Measurements from ENCODE around the gene ST7. TPM values are rescaled to one million over a fixed set of nuclear protein-coding genes. Genes with fewer than 3 reads are reported as not detected.
A peak's percentile ranks its signal among the peaks of the same experiment; 100 is the strongest.

ST7 gene
- total RNA-seq, 1 donor from 2014 or later, result 48.6 TPM

DNA sequence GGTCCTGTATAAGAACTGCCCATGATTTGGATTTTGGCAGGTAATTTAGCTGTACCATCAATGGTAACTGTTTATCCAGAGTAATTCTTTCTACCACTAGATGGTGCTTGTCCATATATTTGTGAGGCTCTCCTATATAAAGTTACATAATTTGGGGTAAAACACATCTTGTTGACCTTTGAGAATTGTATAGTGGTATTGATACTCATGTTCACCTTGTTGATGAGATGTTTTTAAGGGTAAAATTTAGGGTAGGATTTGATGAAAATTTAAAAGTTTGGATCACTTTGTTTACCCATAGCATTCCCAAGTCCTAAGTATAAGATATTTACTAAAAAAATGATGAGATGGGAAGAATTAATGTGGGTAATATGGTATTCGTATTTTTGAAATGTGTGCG, 31.6 kb downstream of the ST7 start:
- Histone ChIP-seq H3K9me3 (no peaks in the 10 kb centered on the region), H3K27ac (no peak overlapping the region), H3K36me3 (no peaks in the 10 kb centered on the region), H3K4me3 (no peak overlapping the region), H3K27me3 (no peaks in the 10 kb centered on the region), H3K4me1 (no peaks in the 10 kb centered on the region)
- DNase-seq, result no peak
- peak; percentile 64 for ATAC-seq
- TF ChIP-seq CTCF (IDR thresholded peaks at IDR 0.05), result peak; percentile 70
- intact Hi-C loops (cut with DNase I), result loop anchor here (10.0 kb wide), 1 partner anchor 130 kb away; no protein-coding TSS in a partner anchor

DNA sequence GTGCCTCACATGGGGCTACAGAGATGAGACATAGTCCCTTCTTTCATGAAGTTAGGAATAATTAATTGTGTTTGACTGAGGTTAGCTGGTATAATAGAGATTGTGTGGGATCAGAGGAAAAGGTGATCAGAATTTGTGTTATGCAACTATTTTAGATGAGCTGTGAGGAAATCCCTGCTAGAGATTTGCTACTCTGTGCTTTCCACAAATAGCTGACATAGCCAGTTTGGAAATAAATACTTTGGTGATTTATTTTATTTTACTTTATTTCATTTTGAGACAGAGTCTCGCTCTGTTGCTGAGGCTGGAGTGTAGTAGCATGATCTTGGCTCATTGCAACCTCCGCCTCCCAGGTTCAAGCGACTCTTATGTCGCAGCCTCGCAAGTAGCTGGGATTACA, 32.3 kb downstream of the ST7 start:
- intact Hi-C loops (cut with DNase I), result loop anchor here (10.0 kb wide), 1 partner anchor 129 kb away; no protein-coding TSS in a partner anchor
- H3K9me3 ChIP-seq, result no peaks in the 10 kb centered on the region
- no peak overlapping the region for H3K27ac ChIP-seq
- H3K27me3 ChIP-seq, result no peaks in the 10 kb centered on the region
- DNase-seq, result no peak
- ATAC-seq, result no peak
- no peak overlapping the region for H3K4me3 ChIP-seq
- no peaks in the 10 kb centered on the region for H3K36me3 ChIP-seq
- no peak for TF ChIP-seq CTCF (IDR thresholded peaks at IDR 0.05)
- no peaks in the 10 kb centered on the region for H3K4me1 ChIP-seq

GRCh38 chr7:116986611-116987565, 33.6 kb downstream of the ST7 start:
- Histone ChIP-seq H3K4me1 (no peaks in the 10 kb centered on the region), H3K4me3 (no peak overlapping the region), H3K9me3 (no peaks in the 10 kb centered on the region), H3K36me3 (no peaks in the 10 kb centered on the region), H3K27ac (no peak overlapping the region), H3K27me3 (no peaks in the 10 kb centered on the region)
- DNase-seq (no peak), ATAC-seq (peak; percentile 38)
- intact Hi-C loops (cut with DNase I), result loop anchor here (10.0 kb wide), 1 partner anchor 128 kb away; no protein-coding TSS in a partner anchor
- TF ChIP-seq CTCF (IDR thresholded peaks at IDR 0.05), result no peak

GRCh38 chr7:116988363-116988989, 35.2 kb downstream of the ST7 start:
- Histone ChIP-seq H3K9me3 (no peaks in the 10 kb centered on the region), H3K27ac (no peak overlapping the region), H3K27me3 (no peaks in the 10 kb centered on the region), H3K36me3 (no peaks in the 10 kb centered on the region), H3K4me3 (no peak overlapping the region), H3K4me1 (no peaks in the 10 kb centered on the region)
- DNase-seq (no peak), ATAC-seq (no peak)
- intact Hi-C loops (cut with DNase I), result loop anchor here (10.0 kb wide), 1 partner anchor 126 kb away; no protein-coding TSS in a partner anchor
- peak; percentile 49 for TF ChIP-seq CTCF (IDR thresholded peaks at IDR 0.05)

DNA sequence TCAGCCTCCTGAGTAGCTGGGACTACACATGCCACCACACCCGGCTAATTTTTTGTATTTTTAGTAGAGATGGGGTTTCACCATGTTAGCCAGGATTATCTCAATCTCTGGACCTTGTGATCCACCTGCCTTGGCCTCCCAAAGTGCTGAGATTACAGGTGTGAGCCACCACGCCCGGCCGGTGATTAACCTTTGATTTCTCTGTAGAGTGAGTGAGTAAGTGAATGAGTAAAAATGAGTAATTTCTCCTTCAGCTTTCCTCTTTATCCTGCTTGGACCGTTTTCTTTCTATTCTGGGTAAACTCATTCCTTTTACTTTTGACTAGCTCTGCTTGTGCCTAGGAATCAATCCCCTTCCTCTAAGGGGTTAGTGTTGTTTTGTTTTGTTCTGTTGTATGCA, 36.8 kb downstream of the ST7 start:
- H3K9me3 ChIP-seq, result no peaks in the 10 kb centered on the region
- no peak overlapping the region for H3K4me3 ChIP-seq
- ATAC-seq (no peak), DNase-seq (no peak)
- no peaks in the 10 kb centered on the region for H3K4me1 ChIP-seq
- no peaks in the 10 kb centered on the region for H3K27me3 ChIP-seq
- no peak overlapping the region for H3K27ac ChIP-seq
- intact Hi-C loops (cut with DNase I), result no loop called here
- H3K36me3 ChIP-seq, result no peaks in the 10 kb centered on the region
- no peak for TF ChIP-seq CTCF (IDR thresholded peaks at IDR 0.05)
